OCI-LY3 (cell line): ENCODE measurements around the gene DPP10.

Source experiments
- H2AFZ ChIP-seq: fragments of 200-600, 300-600 bp; shearing (Covaris generic); 2 replicates; pipeline ENCODE4 v1.6.0; 2014; ENCODE audit warnings: antibody characterized with exemption, low read depth, low read length
- H3K27ac ChIP-seq: fragments of 200-600, 300-600 bp; sonication (generic); 2 replicates; pipeline ENCODE4 v1.5.1; 2014; ENCODE audit warnings: mild to moderate bottlenecking, low read length, moderate library complexity, mixed read lengths
- H3K27me3 ChIP-seq: fragments of 200-600, 300-600 bp; sonication (generic); 2 replicates; pipeline ENCODE4 v1.6.1; 2014; ENCODE audit warnings: low read depth, low read length, mixed read lengths
- H3K36me3 ChIP-seq: fragments of 200-600, 300-600 bp; sonication (generic); replicated peaks from 2 replicates; pipeline ENCODE3; 2014; ENCODE audit warnings: low read depth, low read length, mixed read lengths
- H3K4me1 ChIP-seq: fragments of 300-600, 200-600 bp; sonication (generic); 2 replicates; pipeline ENCODE4 v1.6.1; 2014; ENCODE audit warnings: low read length, mixed read lengths
- H3K4me2 ChIP-seq: fragments of 200-600, 300-600 bp; sonication (generic); 2 replicates; pipeline ENCODE4 v1.6.1; 2014; ENCODE audit warnings: low read length, mixed read lengths
- H3K4me3 ChIP-seq: fragments of 300-600, 200-600 bp; sonication (generic); 2 replicates; pipeline ENCODE4 v1.5.1; 2014; ENCODE audit warnings: antibody characterized with exemption, mild to moderate bottlenecking, low read length, moderate library complexity
- H3K79me2 ChIP-seq: fragments of 300-600, 200-600 bp; shearing (Covaris generic); 2 replicates; pipeline ENCODE4 v1.6.1; 2014; ENCODE audit warnings: mild to moderate bottlenecking, low read length, mixed read lengths
- H3K9ac ChIP-seq: fragments of 300-600, 200-600 bp; shearing (Covaris generic); 2 replicates; pipeline ENCODE4 v1.6.0; 2014; ENCODE audit warnings: mild to moderate bottlenecking, low read length, moderate library complexity
- H3K9me3 ChIP-seq: fragments of 200-600, 300-600 bp; shearing (Covaris generic); 2 replicates; pipeline ENCODE4 v1.6.1; 2014; ENCODE audit warnings: low read length, mixed read lengths; ENCODE audit not compliant: insufficient read depth
- H4K20me1 ChIP-seq: fragments of 200-600, 300-600 bp; sonication (generic); 2 replicates; pipeline ENCODE4 v1.6.1; 2016; ENCODE audit warnings: low read length, mixed read lengths; ENCODE audit not compliant: insufficient read depth
- EZH2phosphoT487 ChIP-seq: fragments of 200-600 bp; shearing (Covaris generic); IDR thresholded peaks from 2 replicates; pipeline ENCODE4 v1.6.1; 2018; ENCODE audit warnings: antibody characterized with exemption, mixed run types, low read depth
- TF ChIP-seq, protein P1 (sequence below): fragments of 200-600, 300-600 bp; sonication (generic); IDR thresholded peaks from 2 replicates; pipeline ENCODE4 v1.5.1; 2014; ENCODE audit warnings: antibody characterized with exemption, low read length, low read depth

DPP10 gene

DNA sequence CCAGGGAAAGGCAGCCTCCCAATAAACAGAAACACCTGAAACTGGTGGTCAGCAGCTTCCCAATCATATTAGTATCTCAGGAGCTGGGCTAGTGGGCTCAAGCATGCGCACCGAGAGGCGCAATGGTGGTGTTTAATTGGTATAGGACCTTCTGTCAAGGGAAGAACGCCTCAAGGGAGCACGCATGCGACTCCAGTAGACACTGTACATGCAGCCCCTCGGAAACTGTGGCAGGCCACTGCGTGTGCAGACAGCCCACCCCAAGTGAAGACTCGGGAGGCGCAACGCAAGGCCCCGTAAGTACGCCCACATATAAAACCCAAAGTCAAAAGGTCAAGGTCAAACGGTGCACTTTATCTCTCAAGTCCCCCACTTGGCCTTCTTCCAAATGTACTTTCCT lies 1405.8 kb downstream of the DPP10 start:
- Histone ChIP-seq H3K4me1 (no peaks in the 10 kb centered on the region), H3K27me3 (no peaks in the 10 kb centered on the region), H3K9ac (no peak overlapping the region), H4K20me1 (no peaks in the 10 kb centered on the region), H3K36me3 (no peaks in the 10 kb centered on the region), H3K9me3 (no peaks in the 10 kb centered on the region), H2AFZ (no peak overlapping the region), H3K27ac (no peak overlapping the region), H3K79me2 (no peaks in the 10 kb centered on the region), H3K4me3 (no peak overlapping the region), H3K4me2 (no peak overlapping the region)
- TF ChIP-seq EZH2phosphoT487 = no peak
- TF ChIP-seq, protein P1, sequence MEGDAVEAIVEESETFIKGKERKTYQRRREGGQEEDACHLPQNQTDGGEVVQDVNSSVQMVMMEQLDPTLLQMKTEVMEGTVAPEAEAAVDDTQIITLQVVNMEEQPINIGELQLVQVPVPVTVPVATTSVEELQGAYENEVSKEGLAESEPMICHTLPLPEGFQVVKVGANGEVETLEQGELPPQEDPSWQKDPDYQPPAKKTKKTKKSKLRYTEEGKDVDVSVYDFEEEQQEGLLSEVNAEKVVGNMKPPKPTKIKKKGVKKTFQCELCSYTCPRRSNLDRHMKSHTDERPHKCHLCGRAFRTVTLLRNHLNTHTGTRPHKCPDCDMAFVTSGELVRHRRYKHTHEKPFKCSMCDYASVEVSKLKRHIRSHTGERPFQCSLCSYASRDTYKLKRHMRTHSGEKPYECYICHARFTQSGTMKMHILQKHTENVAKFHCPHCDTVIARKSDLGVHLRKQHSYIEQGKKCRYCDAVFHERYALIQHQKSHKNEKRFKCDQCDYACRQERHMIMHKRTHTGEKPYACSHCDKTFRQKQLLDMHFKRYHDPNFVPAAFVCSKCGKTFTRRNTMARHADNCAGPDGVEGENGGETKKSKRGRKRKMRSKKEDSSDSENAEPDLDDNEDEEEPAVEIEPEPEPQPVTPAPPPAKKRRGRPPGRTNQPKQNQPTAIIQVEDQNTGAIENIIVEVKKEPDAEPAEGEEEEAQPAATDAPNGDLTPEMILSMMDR = no peak

GRCh38 chr2:115867024-115867423 lies 1424.6 kb downstream of the DPP10 start:
- H3K79me2 ChIP-seq = no peaks in the 10 kb centered on the region

GRCh38 chr2:115874427-115874826 lies 1432.0 kb downstream of the DPP10 start:
- H3K9me3 ChIP-seq = no peaks in the 10 kb centered on the region
- H3K4me2 ChIP-seq = no peak overlapping the region
- no peak overlapping the region for H3K27ac ChIP-seq
- no peaks in the 10 kb centered on the region for H3K79me2 ChIP-seq
- H3K9ac ChIP-seq = no peak overlapping the region
- H4K20me1 ChIP-seq = no peaks in the 10 kb centered on the region
- no peaks in the 10 kb centered on the region for H3K36me3 ChIP-seq
- H2AFZ ChIP-seq = no peak overlapping the region
- H3K4me1 ChIP-seq = no peaks in the 10 kb centered on the region
- H3K4me3 ChIP-seq = no peak overlapping the region
- H3K27me3 ChIP-seq = no peaks in the 10 kb centered on the region
- TF ChIP-seq, protein P1 = no peak
- TF ChIP-seq EZH2phosphoT487 = no peak

More at GRCh38 chr2:115867024-115867423, 1424.6 kb downstream of the DPP10 start:
- Histone ChIP-seq H3K36me3 (no peaks in the 10 kb centered on the region), H3K4me2 (no peak overlapping the region), H3K4me1 (no peaks in the 10 kb centered on the region), H3K27ac (no peak overlapping the region), H3K4me3 (no peak overlapping the region), H4K20me1 (no peaks in the 10 kb centered on the region), H3K9ac (no peak overlapping the region), H3K27me3 (no peaks in the 10 kb centered on the region), H3K9me3 (no peaks in the 10 kb centered on the region), H2AFZ (no peak overlapping the region)
- TF ChIP-seq, protein P1 = no peak
- TF ChIP-seq EZH2phosphoT487 = no peak

- Histone ChIP-seq H3K27me3 (no peaks in the 10 kb centered on the region), H3K9me3 (no peaks in the 10 kb centered on the region), H3K4me1 (no peaks in the 10 kb centered on the region), H3K9ac (no peak overlapping the region), H2AFZ (no peak overlapping the region), H3K27ac (no peak overlapping the region), H3K79me2 (no peaks in the 10 kb centered on the region), H4K20me1 (no peaks in the 10 kb centered on the region), H3K4me2 (no peak overlapping the region), H3K36me3 (no peaks in the 10 kb centered on the region), H3K4me3 (no peak overlapping the region)
- TF ChIP-seq, protein P1 = no peak
- no peak for TF ChIP-seq EZH2phosphoT487
Measured at GRCh38 chr2:115880558-115880957, 1438.1 kb downstream of the DPP10 start.
